Measurements from ENCODE around the gene RASSF7. TPM values are rescaled to one million over a fixed set of nuclear protein-coding genes. Genes with fewer than 3 reads are reported as not detected.

Gene RASSF7
- total RNA-seq, 4 donors from 2014 or later: 0.56 to 2.4 (median 0.70) TPM

DNA sequence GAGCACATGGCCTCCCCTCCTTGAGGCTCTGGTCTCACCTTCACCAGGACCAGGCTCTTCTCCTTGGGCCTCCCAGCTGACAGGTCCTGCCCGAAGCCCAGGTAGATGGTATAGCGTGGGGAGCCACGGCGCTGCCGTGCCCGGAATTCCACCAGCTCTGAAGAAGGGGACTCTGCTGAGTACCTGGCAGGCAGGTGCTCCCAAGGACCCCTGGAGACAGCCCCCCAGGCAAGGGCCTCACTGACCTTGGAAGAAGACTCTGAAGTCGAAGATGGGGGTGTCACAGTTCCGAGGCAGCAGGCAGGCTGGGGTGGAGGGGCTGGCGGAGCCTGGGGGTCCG, 52.2 kb downstream of the RASSF7 start:
- no peak overlapping the region for H3K4me3 ChIP-seq
- no peaks in the 10 kb centered on the region for H3K9me3 ChIP-seq
- H3K4me1 ChIP-seq: peaks cover 40 to 43% of the 10 kb centered on the region in 2 donors
- ATAC-seq: no peak
- DNase-seq: no peak
- H3K36me3 ChIP-seq: peaks cover 0 to 49% of the 10 kb centered on the region in 2 donors
- peak overlapping the region; percentile 87 to 94 (median 92) for H3K27ac ChIP-seq
- TF ChIP-seq CTCF (IDR thresholded peaks at IDR 0.05 in 4 of 5, conservative IDR thresholded peaks at IDR 0.05 in 1 of 5) (no peak), POLR2A (IDR thresholded peaks at IDR 0.05) (no peak)
- H3K27me3 ChIP-seq: no peaks in the 10 kb centered on the region
- in situ Hi-C loops (cut with MboI; ENCODE audit: low sequenced_read_pairs in 4 of 4): no loop called here
- intact Hi-C loops (cut with DNase I; ENCODE audit: low total_unique reads): loop anchor here (1.0 kb wide), 2 partner anchors 15 to 36 kb away; no protein-coding TSS in a partner anchor

GRCh38 chr11:613369-613968, 52.7 kb downstream of the RASSF7 start:
- TF ChIP-seq POLR2A (IDR thresholded peaks at IDR 0.05): no peak
- TF ChIP-seq CTCF (IDR thresholded peaks at IDR 0.05 in 4 of 5, conservative IDR thresholded peaks at IDR 0.05 in 1 of 5): no peak
- H3K36me3 ChIP-seq: peaks cover 0 to 44% of the 10 kb centered on the region in 2 donors
- in situ Hi-C loops (cut with MboI; ENCODE audit: low sequenced_read_pairs in 4 of 4): no loop called here
- peaks cover 40 to 43% of the 10 kb centered on the region in 2 donors for H3K4me1 ChIP-seq
- peak overlapping the region in 1 of 4 donors; percentile 82 for H3K4me3 ChIP-seq
- no peaks in the 10 kb centered on the region for H3K9me3 ChIP-seq
- no peaks in the 10 kb centered on the region for H3K27me3 ChIP-seq
- ATAC-seq: no peak
- DNase-seq: peak in 1 of 2 donors; percentile 73
- intact Hi-C loops (cut with DNase I; ENCODE audit: low total_unique reads): no loop called here
- peak overlapping the region; percentile 91 to 94 (median 94) for H3K27ac ChIP-seq

MicroRNAs encoded within 50 kb of the gene (microRNA counts, 767-probe panel; counts per million panel counts)
- microRNA hsa-miR-210: 356 to 448 counts per million in 2 donors

Small RNA genes within 50 kb of the gene (microRNA-seq; reads per million reads assigned to microRNA genes)
- 25.6 to 28.4 reads per million in 2 donors for gene MIR210 (ENCODE audit: borderline replicate concordance in 2 of 2)

Other genes with a start within 250 kb of the RASSF7 start
- gene IFITM1, start 246.9 kb upstream of the RASSF7 start, total RNA-seq: 100 to 1,000 TPM in 1 of 4 donors, 10 to 100 TPM in 3; 47.8 to 103 (median 80.5) TPM
- gene IFITM3, start 240.1 kb upstream of the RASSF7 start, total RNA-seq: 10 to 100 TPM; 46.3 to 83.6 (median 63.2) TPM
- gene B4GALNT4, start 191.5 kb upstream of the RASSF7 start, total RNA-seq: not detected
- 1 to 10 TPM in 1 of 4 donors, under 1 TPM in 1, not detected in 2; 0.55 to 1.3 TPM for gene PKP3, start 166.8 kb upstream of the RASSF7 start, total RNA-seq
- 10 to 100 TPM in 3 of 4 donors, 1 to 10 TPM in 1; 4.2 to 21.6 (median 11.9) TPM for gene SIGIRR, start 146.0 kb upstream of the RASSF7 start, total RNA-seq
- under 1 TPM in 2 of 4 donors, not detected in 2; 0.23 to 0.41 TPM for gene ANO9, start 119.0 kb upstream of the RASSF7 start, total RNA-seq
- gene PTDSS2, start 110.7 kb upstream of the RASSF7 start, total RNA-seq: 10 to 100 TPM; 21.7 to 31.5 (median 23.7) TPM
- gene RNH1, start 53.7 kb upstream of the RASSF7 start, total RNA-seq: 100 to 1,000 TPM; 138 to 197 (median 159) TPM
- 10 to 100 TPM; 17.1 to 50.0 (median 37.6) TPM for gene HRAS, start 25.4 kb upstream of the RASSF7 start, total RNA-seq
- under 1 TPM in 2 of 4 donors, not detected in 2; 0.29 to 0.36 TPM for gene LRRC56, start 23.4 kb upstream of the RASSF7 start, total RNA-seq
- 1 to 10 TPM in 1 of 4 donors, under 1 TPM in 1, not detected in 2; 0.13 to 1.5 TPM for gene LMNTD2, start 232 bp upstream of the RASSF7 start, total RNA-seq
- gene PHRF1, start 15.5 kb downstream of the RASSF7 start, total RNA-seq: 10 to 100 TPM in 3 of 4 donors, 1 to 10 TPM in 1; 9.2 to 22.6 (median 20.8) TPM
- 10 to 100 TPM; 15.5 to 37.1 (median 26.3) TPM for gene IRF7, start 55.0 kb downstream of the RASSF7 start, total RNA-seq
- 1 to 10 TPM in 1 of 4 donors, under 1 TPM in 1, not detected in 2; 0.95 to 1.8 TPM for gene CDHR5, start 64.0 kb downstream of the RASSF7 start, total RNA-seq
- not detected for gene SCT, start 66.2 kb downstream of the RASSF7 start, total RNA-seq
- not detected for gene DRD4, start 76.3 kb downstream of the RASSF7 start, total RNA-seq
- gene DEAF1, start 134.3 kb downstream of the RASSF7 start, total RNA-seq: 10 to 100 TPM; 14.8 to 42.4 (median 25.2) TPM
- gene TMEM80, start 134.8 kb downstream of the RASSF7 start, total RNA-seq: 10 to 100 TPM in 3 of 4 donors, 1 to 10 TPM in 1; 3.2 to 22.3 (median 14.3) TPM
- 1 to 10 TPM in 3 of 4 donors, under 1 TPM in 1; 0.42 to 3.3 (median 1.8) TPM for gene EPS8L2, start 145.3 kb downstream of the RASSF7 start, total RNA-seq
- 100 to 1,000 TPM in 3 of 4 donors, 10 to 100 TPM in 1; 98.6 to 167 (median 153) TPM for gene TALDO1, start 186.5 kb downstream of the RASSF7 start, total RNA-seq
- gene GATD1, start 216.5 kb downstream of the RASSF7 start, total RNA-seq: 10 to 100 TPM in 2 of 4 donors, 1 to 10 TPM in 2; 3.5 to 10.6 (median 9.4) TPM
- under 1 TPM in 1 of 4 donors, not detected in 3; 0.20 TPM for gene CEND1, start 229.1 kb downstream of the RASSF7 start, total RNA-seq
- gene SLC25A22, start 237.3 kb downstream of the RASSF7 start, total RNA-seq: 1 to 10 TPM in 2 of 4 donors, under 1 TPM in 1, not detected in 1; 0.80 to 1.5 (median 1.0) TPM
- gene PIDD1, start 244.3 kb downstream of the RASSF7 start, total RNA-seq: 10 to 100 TPM in 2 of 4 donors, 1 to 10 TPM in 2; 6.3 to 35.7 (median 10.2) TPM
- gene RPLP2, start 249.0 kb downstream of the RASSF7 start, total RNA-seq: 100 to 1,000 TPM; 314 to 600 (median 440) TPM